LNCaP clone FGC (cell line): ENCODE data around the gene ZBTB43.
A peak's percentile ranks its signal among the peaks of the same experiment; 100 is the strongest.

Source experiments
- DNase-seq: peaks from one replicate; pipeline ENCODE4 v3.0.0-alpha.2; 2011; ENCODE audit warnings: low read depth
- H3K4me3 ChIP-seq: 2 replicates; pipeline ENCODE4 v1.5.1; 2011; ENCODE audit warnings: mild to moderate bottlenecking, low read depth, low read length, control low read depth
- TF ChIP-seq, protein P1 (sequence below): IDR thresholded peaks from 2 replicates; pipeline ENCODE4 v1.5.1; 2012; ENCODE audit warnings: mild to moderate bottlenecking; ENCODE audit not compliant: control insufficient read depth, insufficient read depth; ENCODE audit errors: extremely low read depth

The ZBTB43 gene, protein sequence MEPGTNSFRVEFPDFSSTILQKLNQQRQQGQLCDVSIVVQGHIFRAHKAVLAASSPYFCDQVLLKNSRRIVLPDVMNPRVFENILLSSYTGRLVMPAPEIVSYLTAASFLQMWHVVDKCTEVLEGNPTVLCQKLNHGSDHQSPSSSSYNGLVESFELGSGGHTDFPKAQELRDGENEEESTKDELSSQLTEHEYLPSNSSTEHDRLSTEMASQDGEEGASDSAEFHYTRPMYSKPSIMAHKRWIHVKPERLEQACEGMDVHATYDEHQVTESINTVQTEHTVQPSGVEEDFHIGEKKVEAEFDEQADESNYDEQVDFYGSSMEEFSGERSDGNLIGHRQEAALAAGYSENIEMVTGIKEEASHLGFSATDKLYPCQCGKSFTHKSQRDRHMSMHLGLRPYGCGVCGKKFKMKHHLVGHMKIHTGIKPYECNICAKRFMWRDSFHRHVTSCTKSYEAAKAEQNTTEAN

DNA sequence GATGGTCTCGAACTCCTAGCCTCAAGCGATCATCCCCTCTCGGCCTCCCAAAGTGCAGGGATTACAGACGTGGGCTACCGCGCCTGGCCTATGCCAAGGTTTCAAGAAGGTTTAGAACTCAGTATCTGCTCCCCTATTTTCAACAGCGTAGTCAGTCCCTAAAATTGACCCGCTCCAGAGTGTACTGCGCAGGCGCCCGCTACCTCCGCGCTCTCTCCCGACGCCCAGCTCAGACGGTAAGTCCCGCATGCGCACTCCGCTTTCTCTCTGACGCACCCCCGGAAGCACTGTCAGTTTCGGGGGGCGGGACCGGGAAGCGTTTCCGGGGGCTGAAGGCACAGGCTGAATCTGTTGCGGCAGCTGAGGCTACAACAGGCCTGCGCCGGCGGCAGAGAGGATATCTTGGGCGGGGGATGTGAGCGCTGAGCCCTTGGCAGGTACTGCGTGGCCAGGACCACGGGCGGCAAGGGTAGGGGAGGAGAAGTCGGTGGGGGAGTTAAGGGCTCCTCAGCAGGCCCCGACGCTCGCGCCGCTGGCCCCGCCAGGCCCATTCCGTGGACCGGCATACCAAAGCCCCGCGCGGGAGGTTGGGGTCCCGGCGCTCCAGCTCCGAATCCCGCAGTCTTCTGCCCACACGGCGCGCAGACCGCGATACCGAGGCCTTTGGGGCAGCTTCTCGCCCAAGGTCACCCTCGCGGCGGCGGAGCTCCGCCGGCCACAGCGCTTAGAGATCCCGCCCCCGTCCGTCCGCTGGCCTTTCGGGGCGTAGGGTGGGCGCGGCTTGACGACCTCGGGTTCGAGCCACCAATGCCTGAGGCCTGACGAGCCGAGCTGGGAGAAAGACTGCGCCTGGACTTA lies at the start of gene ZBTB43:
Gene ZBTB43 (plus strand): TSS at position 345 of the 858 bp plus-strand sequence. CDS start 27,470 bp downstream, outside the sequence.
- DNase-seq = peak; percentile 83
- H3K4me3 ChIP-seq = peak within 1 kb of the TSS; percentile 96
- TF ChIP-seq, protein P1, sequence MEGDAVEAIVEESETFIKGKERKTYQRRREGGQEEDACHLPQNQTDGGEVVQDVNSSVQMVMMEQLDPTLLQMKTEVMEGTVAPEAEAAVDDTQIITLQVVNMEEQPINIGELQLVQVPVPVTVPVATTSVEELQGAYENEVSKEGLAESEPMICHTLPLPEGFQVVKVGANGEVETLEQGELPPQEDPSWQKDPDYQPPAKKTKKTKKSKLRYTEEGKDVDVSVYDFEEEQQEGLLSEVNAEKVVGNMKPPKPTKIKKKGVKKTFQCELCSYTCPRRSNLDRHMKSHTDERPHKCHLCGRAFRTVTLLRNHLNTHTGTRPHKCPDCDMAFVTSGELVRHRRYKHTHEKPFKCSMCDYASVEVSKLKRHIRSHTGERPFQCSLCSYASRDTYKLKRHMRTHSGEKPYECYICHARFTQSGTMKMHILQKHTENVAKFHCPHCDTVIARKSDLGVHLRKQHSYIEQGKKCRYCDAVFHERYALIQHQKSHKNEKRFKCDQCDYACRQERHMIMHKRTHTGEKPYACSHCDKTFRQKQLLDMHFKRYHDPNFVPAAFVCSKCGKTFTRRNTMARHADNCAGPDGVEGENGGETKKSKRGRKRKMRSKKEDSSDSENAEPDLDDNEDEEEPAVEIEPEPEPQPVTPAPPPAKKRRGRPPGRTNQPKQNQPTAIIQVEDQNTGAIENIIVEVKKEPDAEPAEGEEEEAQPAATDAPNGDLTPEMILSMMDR = no peak

DNA sequence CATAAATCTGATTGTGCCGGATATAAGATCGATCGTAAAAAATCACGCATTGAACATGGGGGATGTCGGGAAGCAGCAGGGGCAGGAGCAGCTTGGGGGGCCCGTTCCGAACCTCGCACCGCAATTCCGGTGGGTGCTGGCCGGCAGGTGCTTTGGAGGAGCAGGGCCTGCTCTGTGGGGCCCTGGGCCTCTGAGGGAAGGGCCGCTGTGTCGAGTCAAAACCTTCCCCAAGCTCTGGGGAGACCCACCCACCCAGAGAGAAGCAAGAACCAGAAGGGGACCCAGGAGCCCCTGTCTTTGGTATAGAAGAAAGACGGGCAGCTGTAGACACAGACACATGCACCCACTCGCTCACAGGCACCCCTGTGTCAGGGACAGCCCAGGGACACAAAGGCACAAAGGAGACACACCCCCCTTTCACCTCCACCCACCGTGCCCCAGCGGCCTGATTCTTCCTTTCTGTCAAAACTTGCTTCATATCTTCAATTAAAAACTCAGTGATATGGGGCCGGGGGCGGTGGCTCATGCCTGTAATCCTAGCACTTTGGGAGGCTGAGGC lies 49.4 kb upstream of the ZBTB43 start:
- H3K4me3 ChIP-seq = no peak overlapping the region
- TF ChIP-seq, protein P1 = no peak
- DNase-seq = no peak

DNA sequence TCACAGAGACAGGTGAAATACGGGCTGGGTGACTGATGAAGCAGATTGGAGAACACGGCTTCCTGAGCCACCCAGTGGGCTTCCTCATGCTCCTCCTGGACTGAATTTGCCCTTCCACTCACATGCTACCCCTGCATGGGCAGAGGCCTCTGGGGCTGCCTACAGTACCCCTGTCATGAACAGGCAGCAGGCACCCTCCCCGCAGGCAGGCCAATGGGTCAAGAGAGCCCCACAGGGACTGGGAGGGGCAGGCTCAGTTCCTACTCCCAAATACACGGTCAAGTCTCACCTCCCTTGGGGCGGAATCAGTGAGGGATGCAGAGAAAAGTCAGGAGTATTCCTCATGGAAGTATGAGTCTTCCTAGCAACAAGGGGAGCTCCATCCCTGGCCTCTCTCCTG lies 48.6 kb upstream of the ZBTB43 start:
- no peak overlapping the region for H3K4me3 ChIP-seq
- TF ChIP-seq, protein P1 = no peak
- no peak for DNase-seq

DNA sequence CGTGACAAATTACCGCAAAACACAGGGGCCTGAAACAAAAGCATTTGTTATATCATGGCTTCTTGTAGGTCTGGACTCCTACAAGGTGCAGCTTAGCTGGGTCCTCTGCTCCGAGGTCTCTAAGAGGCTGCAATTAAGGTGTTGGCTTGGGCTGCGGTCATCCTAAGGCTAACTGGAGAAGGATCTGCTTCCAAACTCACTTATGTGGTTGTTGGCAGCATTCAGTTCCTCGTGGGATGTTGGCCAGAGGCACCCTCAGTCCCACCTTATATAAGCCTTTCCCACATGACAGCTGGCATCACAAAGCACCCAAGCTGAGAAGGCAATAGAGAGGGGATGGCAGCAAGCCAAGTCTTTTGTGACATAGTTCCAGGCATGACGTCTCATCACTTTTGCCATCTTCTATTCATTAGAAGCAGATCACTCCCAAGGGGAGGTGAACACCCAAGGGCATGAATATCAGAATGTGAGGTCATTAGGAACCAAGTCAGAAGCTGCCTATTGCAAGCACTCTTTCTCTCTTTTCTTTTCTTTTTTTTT lies 47.9 kb upstream of the ZBTB43 start:
- no peak overlapping the region for H3K4me3 ChIP-seq
- DNase-seq = no peak
- TF ChIP-seq, protein P1 = no peak

DNA sequence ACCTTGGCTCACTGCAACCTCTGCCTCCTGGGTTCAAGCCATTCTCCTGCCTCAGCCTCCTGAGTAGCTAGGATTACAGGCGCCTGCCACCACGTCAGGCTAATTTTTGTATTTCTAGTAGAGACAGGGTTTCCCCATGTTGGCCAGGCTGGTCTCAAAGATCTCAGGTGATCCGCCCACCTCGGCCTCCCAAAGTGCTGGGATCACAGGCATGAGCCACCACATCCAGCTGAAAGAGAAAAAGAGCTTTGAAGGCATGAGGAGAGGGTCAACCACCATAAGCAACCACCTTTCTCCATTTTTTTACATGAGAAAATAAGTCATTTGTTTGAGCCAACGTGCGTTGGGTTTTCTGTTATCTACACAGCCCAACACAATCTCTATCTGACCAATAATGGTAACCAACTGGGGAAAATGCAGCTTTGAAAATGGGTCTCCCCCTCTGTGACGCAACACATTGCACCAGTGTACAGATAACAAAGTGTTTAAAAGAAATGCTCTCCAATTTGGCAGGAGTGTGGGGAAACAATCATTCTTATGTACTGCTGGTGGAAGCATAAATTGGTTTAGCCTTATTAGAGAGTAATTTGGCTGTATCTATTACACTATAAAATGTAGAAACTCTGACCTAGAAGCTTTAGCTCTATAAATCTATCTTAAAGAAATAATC lies 45.8 kb upstream of the ZBTB43 start:
- H3K4me3 ChIP-seq = no peak overlapping the region
- DNase-seq = no peak
- TF ChIP-seq, protein P1 = no peak

DNA sequence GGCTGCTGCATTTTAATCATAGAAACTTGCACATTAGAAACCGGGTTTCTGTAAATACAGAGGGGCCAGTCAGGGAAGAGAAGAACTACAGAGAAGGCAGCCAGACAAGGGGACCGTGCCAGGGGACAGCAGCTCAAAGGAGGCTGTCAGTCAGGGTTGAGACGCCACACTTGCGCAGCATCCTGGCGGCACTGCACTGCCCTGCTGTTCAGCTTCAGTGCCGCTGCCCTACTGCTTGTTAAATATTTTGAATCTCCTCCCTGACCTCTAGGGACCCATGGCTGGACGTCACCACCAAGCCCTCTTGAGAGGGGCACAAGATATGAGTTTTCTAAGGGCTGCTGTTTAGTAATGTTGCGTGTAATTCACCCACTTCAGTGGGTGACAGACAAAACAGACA lies 43.6 kb upstream of the ZBTB43 start:
- no peak for DNase-seq
- TF ChIP-seq, protein P1 = no peak
- H3K4me3 ChIP-seq = no peak overlapping the region
